ENCODE measurements around the gene HNRNPUL2. TPM values are rescaled to one million over a fixed set of nuclear protein-coding genes. Genes with fewer than 3 reads are reported as not detected.
A peak's percentile ranks its signal among the peaks of the same experiment; 100 is the strongest.

HNRNPUL2 gene
- total RNA-seq, 1 experiment from 2014 or later, result 10.2 TPM

GRCh38 chr11:62667460-62667859 lies 59.8 kb downstream of the HNRNPUL2 start:
- DNase-seq (ENCODE audit: low read depth), result no peak

- DNase-seq (ENCODE audit: low read depth), result no peak
Measured at GRCh38 chr11:62666259-62666926, 60.9 kb downstream of the HNRNPUL2 start.

GRCh38 chr11:62665599-62666258 lies 61.5 kb downstream of the HNRNPUL2 start:
- DNase-seq (ENCODE audit: low read depth), result peak; percentile 62

- DNase-seq (ENCODE audit: low read depth), result peak; percentile 92
Measured at GRCh38 chr11:62665075-62665598, 62.1 kb downstream of the HNRNPUL2 start, which contains the start of the genes C11orf98 and CSKMT. C11orf98 (minus strand) TSS chr11:62665210; CDS start chr11:62665169, 41 bp downstream. CSKMT (plus strand) TSS chr11:62665312; CDS start chr11:62665880, 568 bp downstream.

- DNase-seq (ENCODE audit: low read depth), result peak; percentile 52
Measured at GRCh38 chr11:62664405-62665074, 62.7 kb downstream of the HNRNPUL2 start.

Other genes with a start within 250 kb of the HNRNPUL2 start
- gene AHNAK, start 180.7 kb downstream of the HNRNPUL2 start, total RNA-seq (2014; rRNA removed; shearing (Covaris generic)), result 184 and 206 TPM in 2 replicates
- 841 and 1,053 TPM in 2 replicates for gene EEF1G, start 153.6 kb downstream of the HNRNPUL2 start, total RNA-seq (2014; rRNA removed; shearing (Covaris generic))
- 4.7 and 5.3 TPM in 2 replicates for gene TUT1, start 135.9 kb downstream of the HNRNPUL2 start, total RNA-seq (2014; rRNA removed; shearing (Covaris generic))
- 91.2 and 103 TPM in 2 replicates for gene MTA2, start 125.6 kb downstream of the HNRNPUL2 start, total RNA-seq (2014; rRNA removed; shearing (Covaris generic))
- 7.1 and 13.8 TPM in 2 replicates for gene EML3, start 114.7 kb downstream of the HNRNPUL2 start, total RNA-seq (2014; rRNA removed; shearing (Covaris generic))
- 2.5 and 3.6 TPM in 2 replicates for gene ROM1, start 114.2 kb downstream of the HNRNPUL2 start, total RNA-seq (2014; rRNA removed; shearing (Covaris generic))
- 23.3 and 27.1 TPM in 2 replicates for gene B3GAT3, start 105.5 kb downstream of the HNRNPUL2 start, total RNA-seq (2014; rRNA removed; shearing (Covaris generic))
- gene GANAB, start 80.8 kb downstream of the HNRNPUL2 start, total RNA-seq (2014; rRNA removed; shearing (Covaris generic)), result 136 and 159 TPM in 2 replicates
- 10.7 and 14.8 TPM in 2 replicates for gene INTS5, start 74.2 kb downstream of the HNRNPUL2 start, total RNA-seq (2014; rRNA removed; shearing (Covaris generic))
- 69.0 and 73.3 TPM in 2 replicates for gene C11orf98, start 62.2 kb downstream of the HNRNPUL2 start, total RNA-seq (2014; rRNA removed; shearing (Covaris generic))
- gene CSKMT, start 62.1 kb downstream of the HNRNPUL2 start, total RNA-seq (2014; rRNA removed; shearing (Covaris generic)), result 3.8 and 5.6 TPM in 2 replicates
- 19.6 and 26.6 TPM in 2 replicates for gene UQCC3, start 55.8 kb downstream of the HNRNPUL2 start, total RNA-seq (2014; rRNA removed; shearing (Covaris generic))
- gene LBHD1, start 55.2 kb downstream of the HNRNPUL2 start, total RNA-seq (2014; rRNA removed; shearing (Covaris generic)), result 4.6 and 6.1 TPM in 2 replicates
- 107 and 128 TPM in 2 replicates for gene UBXN1, start 48.4 kb downstream of the HNRNPUL2 start, total RNA-seq (2014; rRNA removed; shearing (Covaris generic))
- gene LRRN4CL, start 37.9 kb downstream of the HNRNPUL2 start, total RNA-seq (2014; rRNA removed; shearing (Covaris generic)), result 6.0 and 6.2 TPM in 2 replicates
- gene BSCL2, start 20.0 kb downstream of the HNRNPUL2 start, total RNA-seq (2014; rRNA removed; shearing (Covaris generic)), result 65.0 and 71.0 TPM in 2 replicates
- not detected in 2 replicates for gene GNG3, start 19.8 kb downstream of the HNRNPUL2 start, total RNA-seq (2014; rRNA removed; shearing (Covaris generic))
- 56.6 and 68.4 TPM in 2 replicates for gene TTC9C, start 1.0 kb upstream of the HNRNPUL2 start, total RNA-seq (2014; rRNA removed; shearing (Covaris generic))
- gene ZBTB3, start 26.7 kb upstream of the HNRNPUL2 start, total RNA-seq (2014; rRNA removed; shearing (Covaris generic)), result 10.1 and 11.4 TPM in 2 replicates
- 182 and 189 TPM in 2 replicates for gene POLR2G, start 34.1 kb upstream of the HNRNPUL2 start, total RNA-seq (2014; rRNA removed; shearing (Covaris generic))
- gene TAF6L, start 43.9 kb upstream of the HNRNPUL2 start, total RNA-seq (2014; rRNA removed; shearing (Covaris generic)), result 15.1 and 18.1 TPM in 2 replicates
- gene TMEM179B, start 59.9 kb upstream of the HNRNPUL2 start, total RNA-seq (2014; rRNA removed; shearing (Covaris generic)), result 88.3 and 110 TPM in 2 replicates
- gene TMEM223, start 64.5 kb upstream of the HNRNPUL2 start, total RNA-seq (2014; rRNA removed; shearing (Covaris generic)), result 41.0 and 55.3 TPM in 2 replicates
- gene NXF1, start 78.0 kb upstream of the HNRNPUL2 start, total RNA-seq (2014; rRNA removed; shearing (Covaris generic)), result 24.9 and 26.1 TPM in 2 replicates
- gene STX5, start 104.6 kb upstream of the HNRNPUL2 start, total RNA-seq (2014; rRNA removed; shearing (Covaris generic)), result 40.7 and 43.1 TPM in 2 replicates
- not detected in 2 replicates for gene TEX54, start 105.4 kb upstream of the HNRNPUL2 start, total RNA-seq (2014; rRNA removed; shearing (Covaris generic))
- gene WDR74, start 112.1 kb upstream of the HNRNPUL2 start, total RNA-seq (2014; rRNA removed; shearing (Covaris generic)), result 61.3 and 80.4 TPM in 2 replicates
- gene SLC3A2, start 153.4 kb upstream of the HNRNPUL2 start, total RNA-seq (2014; rRNA removed; shearing (Covaris generic)), result 85.2 and 94.7 TPM in 2 replicates
- not detected in 2 replicates for gene CHRM1, start 193.9 kb upstream of the HNRNPUL2 start, total RNA-seq (2014; rRNA removed; shearing (Covaris generic))